HG02678 (cell line): ENCODE data around the gene SRMS.

Source experiments
- ATAC-seq: cut with Tn5 transposase; IDR thresholded peaks from one replicate; pipeline ENCODE4 v1.9.1; 2021; ENCODE audit warnings: mild to moderate bottlenecking, moderate library complexity; ENCODE audit not compliant: unreplicated experiment

The SRMS gene

GRCh38 chr20:63539441-63540370, 7.8 kb downstream of the SRMS start:
- no peak for ATAC-seq

GRCh38 chr20:63539092-63539430, 8.5 kb downstream of the SRMS start:
- ATAC-seq, result no peak

- no peak for ATAC-seq
Observed at GRCh38 chr20:63538204-63539091, 9.1 kb downstream of the SRMS start.

- ATAC-seq, result peak; percentile 88
Observed at GRCh38 chr20:63537525-63538203, 9.9 kb downstream of the SRMS start.

- no peak for ATAC-seq
Observed at GRCh38 chr20:63536997-63537524, 10.5 kb downstream of the SRMS start, which contains the start of gene PTK6. TSS of gene PTK6 (minus strand) at chr20:63537376. CDS start at chr20:63537314, 62 bp downstream.

- ATAC-seq, result no peak
Observed at GRCh38 chr20:63536241-63536977, 11.1 kb downstream of the SRMS start.

- ATAC-seq, result no peak
Observed at GRCh38 chr20:63534831-63535651, 12.5 kb downstream of the SRMS start.

GRCh38 chr20:63534427-63534830, 13.1 kb downstream of the SRMS start:
- ATAC-seq, result no peak

GRCh38 chr20:63533871-63534393, 13.6 kb downstream of the SRMS start:
- ATAC-seq, result no peak

GRCh38 chr20:63533388-63533787, 14.2 kb downstream of the SRMS start:
- no peak for ATAC-seq

- no peak for ATAC-seq
Observed at GRCh38 chr20:63532449-63532971, 15.0 kb downstream of the SRMS start.

GRCh38 chr20:63531686-63532448, 15.7 kb downstream of the SRMS start:
- no peak for ATAC-seq

- no peak for ATAC-seq
Observed at GRCh38 chr20:63530788-63531160, 16.8 kb downstream of the SRMS start.

- no peak for ATAC-seq
Observed at GRCh38 chr20:63529861-63530787, 17.4 kb downstream of the SRMS start.

- no peak for ATAC-seq
Observed at GRCh38 chr20:63529180-63529860, 18.2 kb downstream of the SRMS start.

GRCh38 chr20:63527184-63527583, 20.4 kb downstream of the SRMS start:
- ATAC-seq, result no peak
